Activated T-helper 1 cell treated with anti-CD3 and anti-CD28 coated beads, Interleukin-12 subunit alpha, Interleukin-12 subunit beta, Interleukin-2, Interleukin-4 antibody, amounts not matched to agents 30 ng/mL and 10 ng/mL and 1 ng/mL, durations not matched to agents 14 hours and 24 hours and 36 hours (primary cell): ENCODE results near the gene PAIP1. TPM values are rescaled to one million over a fixed set of nuclear protein-coding genes. Genes with fewer than 3 reads are reported as not detected.
"Not testable (repeated sequence)": the region's sequence is repeated elsewhere in the genome, so short reads cannot be mapped to it uniquely, and the experiment has no call there.

ENCODE experiments used
- DNase-seq: peaks from one replicate; pipeline ENCODE4 v3.0.0; 2021; ENCODE audit warnings: low spot score
- H3K27ac Mint-ChIP-seq: one replicate; pipeline ENCODE4 v1.8.0; 2021; ENCODE audit warnings: mild to moderate bottlenecking, mixed read lengths
- H3K27me3 Mint-ChIP-seq: one replicate; pipeline ENCODE4 v1.8.0; 2022; ENCODE audit warnings: mild to moderate bottlenecking, moderate library complexity, mixed read lengths; ENCODE audit not compliant: insufficient read depth
- H3K36me3 Mint-ChIP-seq: one replicate; pipeline ENCODE4 v1.8.0; 2021; ENCODE audit warnings: low read depth, mixed read lengths
- H3K4me1 Mint-ChIP-seq: one replicate; pipeline ENCODE4 v1.8.0; 2021; ENCODE audit warnings: low read depth, mixed read lengths
- H3K4me3 Mint-ChIP-seq: one replicate; pipeline ENCODE4 v1.8.0; 2021; ENCODE audit warnings: mild to moderate bottlenecking, moderate library complexity, mixed read lengths
- H3K9me3 Mint-ChIP-seq: one replicate; pipeline ENCODE4 v1.8.0; 2021; ENCODE audit warnings: mixed read lengths
- intact Hi-C: fragments of 100-400 bp; cut with micrococcal nuclease; formaldehyde crosslinking; loops from one replicate; pipeline ENCODE4 v1.15.1; 2024
- total RNA-seq: library from RNA; stranded (reverse); gene quantifications from 2 replicates; pipeline ENCODE4 v1.2.3, GENCODE V29; 2022

The PAIP1 gene
- total RNA-seq, 1 donor from 2014 or later = 60.8 TPM

DNA sequence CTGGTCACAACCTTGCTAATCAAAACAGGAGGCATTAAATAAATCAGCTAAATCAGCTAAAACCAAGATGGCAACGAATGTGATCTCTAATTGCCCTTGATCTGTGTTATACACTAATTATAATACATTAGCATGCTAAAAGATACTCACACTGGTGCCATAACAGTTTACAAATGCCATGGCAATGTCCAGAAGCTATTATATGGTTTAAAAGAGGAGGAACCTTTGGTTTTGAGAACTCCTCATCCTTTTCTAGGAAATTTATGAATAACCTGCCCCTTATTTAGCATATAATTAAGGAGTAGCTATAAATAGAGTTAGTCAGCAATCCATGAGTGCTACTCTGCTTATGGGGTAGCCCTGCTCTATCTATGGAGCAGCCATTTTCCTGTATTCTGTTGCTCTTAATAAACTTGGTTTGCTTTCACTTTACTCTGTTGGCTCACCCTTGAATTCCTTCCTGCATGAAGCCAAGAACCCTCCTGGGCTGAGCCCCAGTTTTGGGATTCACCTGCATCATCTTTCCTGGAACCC lies 27.4 kb upstream of the PAIP1 start:
- intact Hi-C loops = no loop called here

DNA sequence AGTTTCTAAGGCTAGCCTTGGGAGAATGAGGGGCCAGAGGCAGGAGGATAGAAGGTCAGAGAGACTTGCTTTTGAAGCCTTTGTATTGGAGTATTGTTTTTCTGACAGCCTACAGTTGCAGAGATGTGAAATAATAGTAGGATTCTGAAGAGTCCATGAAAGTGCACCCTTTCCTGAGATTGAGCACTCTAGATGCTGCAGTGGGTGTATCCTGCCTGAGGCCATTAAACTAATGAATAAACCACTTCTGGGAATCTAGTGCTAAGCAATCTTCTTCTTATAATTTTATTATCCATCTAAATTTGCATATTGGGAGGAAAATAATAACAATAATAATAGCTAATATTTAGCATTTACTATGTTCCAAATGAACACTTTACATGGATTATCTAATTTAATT lies 26.8 kb upstream of the PAIP1 start:
- Mint-ChIP-seq H3K4me3 (no peak overlapping the region), H3K27ac (no peak overlapping the region), H3K4me1 (no peaks in the 10 kb centered on the region), H3K36me3 (no peaks in the 10 kb centered on the region), H3K9me3 (no peaks in the 10 kb centered on the region), H3K27me3 (no peaks in the 10 kb centered on the region)
- intact Hi-C loops = no loop called here
- no peak for DNase-seq

More for the DNA sequence above, 27.4 kb upstream of the PAIP1 start:
- no peaks in the 10 kb centered on the region for H3K27me3 Mint-ChIP-seq
- no peaks in the 10 kb centered on the region for H3K9me3 Mint-ChIP-seq
- H3K36me3 Mint-ChIP-seq = no peaks in the 10 kb centered on the region
- H3K4me1 Mint-ChIP-seq = no peaks in the 10 kb centered on the region
- no peak overlapping the region for H3K27ac Mint-ChIP-seq
- no peak for DNase-seq
- no peak overlapping the region for H3K4me3 Mint-ChIP-seq

- intact Hi-C loops = no loop called here
- Mint-ChIP-seq H3K9me3 (no peaks in the 10 kb centered on the region), H3K4me3 (no peak overlapping the region), H3K27me3 (no peaks in the 10 kb centered on the region), H3K4me1 (no peaks in the 10 kb centered on the region), H3K36me3 (no peaks in the 10 kb centered on the region), H3K27ac (no peak overlapping the region)
- DNase-seq = no peak
These were observed 25.5 kb upstream of the PAIP1 start for GRCh38 chr5:43582082-43583005.

DNA sequence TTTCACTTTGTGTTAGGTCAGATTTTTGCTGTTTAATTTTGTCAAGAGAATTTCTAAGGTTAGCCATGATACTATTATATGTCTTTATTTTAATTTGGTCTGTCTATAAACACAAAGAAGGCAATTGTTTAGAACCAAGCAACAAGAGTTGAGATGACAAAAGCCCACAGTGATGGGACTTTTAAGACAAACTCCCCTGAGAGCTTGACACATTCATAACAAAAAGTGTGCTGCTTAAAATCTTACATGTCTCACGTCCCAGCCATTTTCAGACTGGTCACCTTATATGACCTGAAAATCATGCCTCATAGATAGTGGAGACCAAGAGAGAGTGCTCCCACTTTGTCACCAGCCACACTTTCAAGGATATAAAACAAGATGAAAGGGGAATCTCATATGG lies 24.5 kb upstream of the PAIP1 start:
- no peaks in the 10 kb centered on the region for H3K36me3 Mint-ChIP-seq
- no peaks in the 10 kb centered on the region for H3K27me3 Mint-ChIP-seq
- H3K4me3 Mint-ChIP-seq = no peak overlapping the region
- no peaks in the 10 kb centered on the region for H3K4me1 Mint-ChIP-seq
- H3K27ac Mint-ChIP-seq = no peak overlapping the region
- no peak for DNase-seq
- no peaks in the 10 kb centered on the region for H3K9me3 Mint-ChIP-seq
- intact Hi-C loops = no loop called here

GRCh38 chr5:43580402-43581210 lies 23.7 kb upstream of the PAIP1 start:
- DNase-seq, H3K4me1 Mint-ChIP-seq: not testable (repeated sequence)

GRCh38 chr5:43573058-43573457 lies 16.2 kb upstream of the PAIP1 start:
- no peaks in the 10 kb centered on the region for H3K4me1 Mint-ChIP-seq
- H3K36me3 Mint-ChIP-seq = peaks cover 7% of the 10 kb centered on the region
- DNase-seq = no peak
- no peak overlapping the region for H3K4me3 Mint-ChIP-seq
- intact Hi-C loops = no loop called here
- no peaks in the 10 kb centered on the region for H3K27me3 Mint-ChIP-seq
- no peaks in the 10 kb centered on the region for H3K9me3 Mint-ChIP-seq
- no peak overlapping the region for H3K27ac Mint-ChIP-seq

More at GRCh38 chr5:43580402-43581210, 23.7 kb upstream of the PAIP1 start:
- H3K27me3 Mint-ChIP-seq, H3K9me3 Mint-ChIP-seq, H3K36me3 Mint-ChIP-seq, H3K27ac Mint-ChIP-seq, intact Hi-C loops, H3K4me3 Mint-ChIP-seq: not testable (repeated sequence)

- H3K4me1 Mint-ChIP-seq = no peaks in the 10 kb centered on the region
- H3K27ac Mint-ChIP-seq = no peak overlapping the region
- intact Hi-C loops = no loop called here
- H3K4me3 Mint-ChIP-seq = no peak overlapping the region
- H3K9me3 Mint-ChIP-seq = no peaks in the 10 kb centered on the region
- DNase-seq = no peak
- H3K36me3 Mint-ChIP-seq = peaks cover 7% of the 10 kb centered on the region
- H3K27me3 Mint-ChIP-seq = no peaks in the 10 kb centered on the region
These were observed 15.5 kb upstream of the PAIP1 start for GRCh38 chr5:43572357-43572756.

DNA sequence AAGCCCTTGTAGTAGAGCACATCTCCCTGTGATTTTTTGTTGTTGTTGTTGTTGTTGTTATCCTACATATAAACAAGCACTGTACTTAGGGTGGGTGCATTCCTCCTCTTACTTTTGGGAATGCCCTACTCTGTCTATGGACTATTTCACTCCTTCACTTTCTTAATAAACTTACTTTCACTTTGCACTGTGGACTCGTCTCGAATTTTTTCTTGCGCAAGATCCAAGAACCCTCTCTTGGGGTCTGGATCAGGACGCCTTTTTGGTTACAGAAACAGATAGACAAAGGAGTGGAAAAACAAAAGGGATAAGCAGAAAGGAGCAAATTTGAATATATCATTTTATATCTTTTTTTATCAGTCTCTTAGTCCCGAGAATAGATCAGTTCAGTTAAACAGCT lies 14.4 kb upstream of the PAIP1 start:
- no peak overlapping the region for H3K27ac Mint-ChIP-seq
- no peak for DNase-seq
- H3K27me3 Mint-ChIP-seq = no peaks in the 10 kb centered on the region
- H3K4me1 Mint-ChIP-seq = no peaks in the 10 kb centered on the region
- intact Hi-C loops = no loop called here
- peaks cover 7% of the 10 kb centered on the region for H3K36me3 Mint-ChIP-seq
- H3K9me3 Mint-ChIP-seq = no peaks in the 10 kb centered on the region
- H3K4me3 Mint-ChIP-seq = no peak overlapping the region

DNA sequence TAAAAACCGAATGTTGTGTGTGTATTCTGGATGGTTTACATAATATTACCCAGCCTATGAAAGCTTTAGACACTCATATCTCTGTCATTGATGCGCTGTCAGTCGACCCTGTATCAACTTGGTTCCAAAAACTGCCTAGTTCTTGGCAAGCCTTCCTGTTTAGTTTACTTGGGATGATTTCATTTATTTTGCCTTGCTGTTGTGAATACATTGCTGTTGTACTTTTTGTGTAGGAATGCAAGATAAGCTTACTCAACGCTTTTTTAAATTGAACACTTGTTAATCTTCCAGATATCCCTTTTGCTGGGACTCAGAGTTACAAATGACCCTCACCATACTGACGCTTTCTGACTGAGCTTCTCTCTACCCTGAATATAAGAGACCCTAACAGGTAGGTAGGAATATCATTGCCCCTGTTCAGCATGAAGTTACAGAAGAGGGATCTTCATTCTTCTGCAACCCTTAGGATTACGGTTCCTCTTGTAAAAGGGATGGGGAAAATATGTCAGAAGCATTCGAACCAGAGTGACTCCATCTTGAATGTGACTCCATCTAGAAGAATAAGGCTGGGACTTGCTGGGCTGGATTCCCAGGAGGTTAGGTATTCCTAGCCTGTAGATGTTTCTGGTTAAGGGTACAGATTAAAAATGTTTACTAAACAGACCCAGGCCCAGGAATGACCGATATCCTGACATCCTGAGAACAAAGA lies 13.7 kb upstream of the PAIP1 start:
- Mint-ChIP-seq H3K4me1 (no peaks in the 10 kb centered on the region), H3K4me3 (no peak overlapping the region), H3K9me3 (no peaks in the 10 kb centered on the region), H3K27me3 (no peaks in the 10 kb centered on the region), H3K27ac (no peak overlapping the region), H3K36me3 (peaks cover 7% of the 10 kb centered on the region)
- no peak for DNase-seq
- intact Hi-C loops = no loop called here

DNA sequence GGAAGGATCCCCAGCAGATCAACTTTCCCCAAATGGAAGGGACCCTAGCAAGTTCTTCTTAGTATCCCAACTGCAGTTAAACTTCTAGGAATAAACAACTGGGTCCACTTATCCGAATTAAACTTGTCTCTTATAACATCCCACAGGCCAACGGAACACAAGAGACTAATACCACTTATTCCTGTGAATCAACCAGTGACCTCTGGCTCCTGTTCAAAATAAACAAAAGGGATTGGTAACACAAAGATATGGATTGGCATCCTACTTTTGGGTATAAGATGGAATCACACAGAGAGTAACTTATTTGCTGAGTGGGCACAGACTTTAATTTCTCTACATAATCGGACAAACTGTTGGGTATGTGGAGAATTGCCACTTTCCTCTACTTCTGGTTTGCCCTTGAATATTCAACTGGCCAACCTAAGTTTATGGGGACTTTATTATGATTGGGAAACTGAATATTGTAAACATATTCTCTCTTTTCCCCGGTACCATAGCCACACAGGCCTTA lies 12.4 kb upstream of the PAIP1 start:
- Mint-ChIP-seq H3K27ac (no peak overlapping the region), H3K9me3 (no peaks in the 10 kb centered on the region), H3K27me3 (no peaks in the 10 kb centered on the region), H3K4me1 (no peaks in the 10 kb centered on the region), H3K36me3 (no peaks in the 10 kb centered on the region), H3K4me3 (no peak overlapping the region)
- DNase-seq = no peak
- intact Hi-C loops = no loop called here

DNA sequence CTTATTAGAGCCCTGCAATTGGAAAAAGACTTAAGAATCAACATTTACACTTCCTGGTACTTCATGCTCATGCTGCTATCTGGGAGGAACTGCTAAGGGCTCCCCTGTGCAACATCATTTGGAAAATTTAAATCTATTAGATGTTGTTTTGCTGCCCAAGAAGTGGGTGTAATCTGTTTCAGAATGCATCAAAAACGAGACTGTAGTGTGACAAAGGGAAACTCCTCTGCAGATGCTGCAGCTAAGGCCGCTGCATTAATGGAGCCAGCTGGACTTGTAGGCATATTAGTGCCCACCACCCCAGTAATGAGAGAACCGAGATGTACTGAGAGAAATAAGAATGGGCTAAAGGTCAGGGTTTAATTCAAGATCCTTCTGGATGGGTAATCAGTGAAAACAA lies 11.1 kb upstream of the PAIP1 start:
- no peak overlapping the region for H3K4me3 Mint-ChIP-seq
- no peaks in the 10 kb centered on the region for H3K27me3 Mint-ChIP-seq
- no peaks in the 10 kb centered on the region for H3K4me1 Mint-ChIP-seq
- H3K36me3 Mint-ChIP-seq = no peaks in the 10 kb centered on the region
- no peak overlapping the region for H3K27ac Mint-ChIP-seq
- no peak for DNase-seq
- H3K9me3 Mint-ChIP-seq = no peaks in the 10 kb centered on the region
- intact Hi-C loops = no loop called here

GRCh38 chr5:43565043-43565442 lies 8.2 kb upstream of the PAIP1 start:
- H3K27ac Mint-ChIP-seq = no peak overlapping the region
- H3K36me3 Mint-ChIP-seq = no peaks in the 10 kb centered on the region
- intact Hi-C loops = no loop called here
- no peaks in the 10 kb centered on the region for H3K4me1 Mint-ChIP-seq
- no peaks in the 10 kb centered on the region for H3K9me3 Mint-ChIP-seq
- no peaks in the 10 kb centered on the region for H3K27me3 Mint-ChIP-seq
- no peak overlapping the region for H3K4me3 Mint-ChIP-seq
- DNase-seq = no peak
